Measurements from ENCODE around the gene LYRM1. TPM values are rescaled to one million over a fixed set of nuclear protein-coding genes. Genes with fewer than 3 reads are reported as not detected.

LYRM1 gene
- total and polyA plus RNA-seq, 10 of the 15 experiments (the other 5 are each of a cell fraction or from before 2014, with no cell fraction given) = 18.4 to 54.4 (median 38.0) TPM

DNA sequence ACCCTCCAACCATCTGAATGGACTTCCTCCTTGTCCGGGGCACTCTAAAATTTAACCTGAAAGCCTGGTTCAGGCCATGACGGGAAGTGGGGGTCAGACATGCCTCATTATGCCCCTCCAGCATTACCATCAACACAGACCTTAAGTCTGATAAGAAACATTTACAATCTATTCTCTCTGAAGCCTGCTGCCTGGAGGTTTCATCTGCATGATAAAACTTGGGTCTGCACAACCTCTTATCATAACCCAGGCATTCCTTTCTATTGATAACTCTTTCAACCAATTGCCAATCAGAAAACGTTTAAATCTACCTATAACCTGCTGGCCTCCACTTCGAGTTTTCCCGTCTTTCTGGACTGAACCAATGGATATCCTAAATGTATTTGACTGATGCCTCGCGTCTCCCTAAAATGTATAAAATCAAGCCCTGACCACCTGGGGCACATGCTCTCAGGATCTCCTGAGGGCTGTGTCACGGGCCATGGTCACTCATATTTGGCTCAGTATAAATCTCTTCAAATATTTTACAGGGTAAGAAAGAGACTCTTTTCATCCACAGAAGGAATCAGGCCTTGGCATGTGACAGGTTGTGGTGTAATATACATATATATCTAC is 45.6 kb downstream of the LYRM1 start:
- FAIRE-seq (no peak), DNase-seq (ENCODE audit: low read depth, low spot score) (no peak), ATAC-seq (no peak)
- no peaks in the 10 kb centered on the region for H3K36me3 ChIP-seq (ENCODE audit: control insufficient read depth in 2 of 2, insufficient read depth in 2 of 2, low read length in 1 of 2)
- no peak for TF ChIP-seq RELA (IDR thresholded peaks at IDR 0.05; ENCODE audit: borderline replicate concordance, partially characterized antibody)
- no peak for TF ChIP-seq POLR2AphosphoS2 (IDR thresholded peaks at IDR 0.05; ENCODE audit: low read depth, low read length)
- TF ChIP-seq, protein P1, sequence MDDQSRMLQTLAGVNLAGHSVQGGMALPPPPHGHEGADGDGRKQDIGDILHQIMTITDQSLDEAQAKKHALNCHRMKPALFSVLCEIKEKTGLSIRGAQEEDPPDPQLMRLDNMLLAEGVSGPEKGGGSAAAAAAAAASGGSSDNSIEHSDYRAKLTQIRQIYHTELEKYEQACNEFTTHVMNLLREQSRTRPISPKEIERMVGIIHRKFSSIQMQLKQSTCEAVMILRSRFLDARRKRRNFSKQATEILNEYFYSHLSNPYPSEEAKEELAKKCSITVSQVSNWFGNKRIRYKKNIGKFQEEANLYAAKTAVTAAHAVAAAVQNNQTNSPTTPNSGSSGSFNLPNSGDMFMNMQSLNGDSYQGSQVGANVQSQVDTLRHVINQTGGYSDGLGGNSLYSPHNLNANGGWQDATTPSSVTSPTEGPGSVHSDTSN (IDR thresholded peaks at IDR 0.05; ENCODE audit: insufficient replicate concordance, low read depth, low read length) = no peak
- no peak for TF ChIP-seq POU2F2 (IDR thresholded peaks at IDR 0.05; ENCODE audit: borderline replicate concordance, low read depth, low read length)
- no peaks in the 10 kb centered on the region; the same call in 1 of the 2 replicates for H4K20me1 ChIP-seq (ENCODE audit: control insufficient read depth, insufficient read depth)
- H3K27me3 ChIP-seq (replicated peaks in 1 of 2; ENCODE audit: control insufficient read depth in 2 of 2, insufficient read depth in 2 of 2, low read length in 1 of 2) = no peaks in the 10 kb centered on the region; a peak in 2 of 4 replicates
- SMC1A ChIA-PET (ENCODE audit: uncharacterized antibody, unreplicated experiment) = no interaction called here
- POLR2A ChIA-PET = no interaction called here
- BruUV-seq (replicated peaks) = no TSS peak
- H3K4me3 ChIP-seq = no peak overlapping the region
- no peak overlapping the region for H3K9ac ChIP-seq (ENCODE audit: control insufficient read depth, insufficient read depth, low read length)
- CTCF ChIA-PET = no interaction called here
- WGBS (ENCODE audit: insufficient coverage, insufficient replicate concordance, low lambda C conversion rate, missing lambda C conversion rate) = 63% methylated on average over 8 of the region's 8 CpGs
- no peak overlapping the region for H2AFZ ChIP-seq (ENCODE audit: control insufficient read depth, low read depth, low read length)
- no peaks in the 10 kb centered on the region for H3K79me2 ChIP-seq (ENCODE audit: control insufficient read depth, insufficient read depth, low read length)
- no peak overlapping the region for H3K4me2 ChIP-seq (ENCODE audit: control insufficient read depth, insufficient read depth)
- intact Hi-C loops (cut with micrococcal nuclease; ENCODE audit: unreplicated experiment) (loop anchor here (10.0 kb wide), 1 partner anchor 91 kb away; no protein-coding TSS in a partner anchor), in situ Hi-C loops (cut with MboI) (loop anchor here (5.0 kb wide), 1 partner anchor 49 kb away; no protein-coding TSS in a partner anchor)
- peaks cover 17% of the 10 kb centered on the region for H3K4me1 ChIP-seq (ENCODE audit: control insufficient read depth, insufficient read depth, low read length)
- no peak overlapping the region for H3K27ac ChIP-seq (ENCODE audit: control insufficient read depth, insufficient read depth)
- RAD21 ChIA-PET (ENCODE audit: unreplicated experiment) = no interaction called here
- H3K9me3 ChIP-seq (replicated peaks; ENCODE audit: control insufficient read depth, insufficient read depth, low read length) = no peaks in the 10 kb centered on the region

DNA sequence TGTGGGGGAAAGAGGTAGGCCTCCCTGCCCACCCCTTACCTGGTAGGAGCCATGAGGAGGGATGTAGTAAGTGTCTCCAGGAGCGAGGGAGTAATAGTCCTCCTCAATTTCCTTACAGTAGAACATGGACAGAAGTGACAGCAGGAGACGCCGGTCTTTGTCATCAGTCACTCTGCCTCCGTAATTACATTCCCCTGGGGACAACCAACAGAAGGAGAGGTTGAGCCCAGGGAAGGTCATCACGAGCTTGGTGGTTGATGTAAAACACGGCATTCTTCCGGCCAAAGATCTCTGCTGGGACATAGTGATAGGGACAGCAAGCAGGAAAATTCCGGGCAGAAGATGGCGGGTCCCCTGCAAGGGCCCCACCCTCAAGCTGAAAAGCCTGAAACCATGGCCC is 47.9 kb downstream of the LYRM1 start:
- Histone ChIP-seq H4K20me1 (ENCODE audit: control insufficient read depth, insufficient read depth) (no peaks in the 10 kb centered on the region; the same call in 1 of the 2 replicates), H2AFZ (ENCODE audit: control insufficient read depth, low read depth, low read length) (no peak overlapping the region), H3K79me2 (ENCODE audit: control insufficient read depth, insufficient read depth, low read length) (no peaks in the 10 kb centered on the region), H3K9ac (ENCODE audit: control insufficient read depth, insufficient read depth, low read length) (no peak overlapping the region), H3K9me3 (replicated peaks; ENCODE audit: control insufficient read depth, insufficient read depth, low read length) (no peaks in the 10 kb centered on the region), H3K4me2 (ENCODE audit: control insufficient read depth, insufficient read depth) (no peak overlapping the region), H3K4me3 (no peak overlapping the region), H3K27me3 (replicated peaks in 1 of 2; ENCODE audit: control insufficient read depth in 2 of 2, insufficient read depth in 2 of 2, low read length in 1 of 2) (no peaks in the 10 kb centered on the region; a peak in 2 of 4 replicates), H3K27ac (ENCODE audit: control insufficient read depth, insufficient read depth) (no peak overlapping the region), H3K36me3 (ENCODE audit: control insufficient read depth in 2 of 2, insufficient read depth in 2 of 2, low read length in 1 of 2) (no peaks in the 10 kb centered on the region), H3K4me1 (ENCODE audit: control insufficient read depth, insufficient read depth, low read length) (peaks cover 13% of the 10 kb centered on the region)
- in situ Hi-C loops (cut with MboI) (loop anchor here (5.0 kb wide), 1 partner anchor 51 kb away; no protein-coding TSS in a partner anchor), intact Hi-C loops (cut with micrococcal nuclease; ENCODE audit: unreplicated experiment) (loop anchor here (10.0 kb wide), 1 partner anchor 94 kb away; no protein-coding TSS in a partner anchor)
- no TSS peak for BruUV-seq (replicated peaks)
- DNase-seq (ENCODE audit: low read depth, low spot score) (no peak), ATAC-seq (no peak), FAIRE-seq (no peak)
- CTCF ChIA-PET = interaction anchor here (0.6 to 1.5 kb wide), 4 partner anchors 8 to 1694 kb away, joined by 3 to 8 read pairs (median 4); no protein-coding TSS in a partner anchor
- SMC1A ChIA-PET (ENCODE audit: uncharacterized antibody, unreplicated experiment) = interaction anchor here (0.6 to 1.0 kb wide), 2 partner anchors 74 to 1639 kb away, joined by 3 to 4 read pairs; no protein-coding TSS in a partner anchor
- WGBS (ENCODE audit: insufficient coverage, insufficient replicate concordance, low lambda C conversion rate, missing lambda C conversion rate) = 77% methylated on average over 9 of the region's 9 CpGs
- POLR2A ChIA-PET = interaction anchor here (0.6 kb wide), 1 partner anchor 117 kb away, joined by 6 read pairs; no protein-coding TSS in a partner anchor
- RAD21 ChIA-PET (ENCODE audit: unreplicated experiment) = no interaction called here
- TF ChIP-seq MXI1 (IDR thresholded peaks at IDR 0.05; ENCODE audit: low read depth, low read length) (no peak), YBX1 (IDR thresholded peaks at IDR 0.05) (no peak), TBL1XR1 (IDR thresholded peaks at IDR 0.05; ENCODE audit: low read depth, low read length) (no peak), EGR1 (IDR thresholded peaks at IDR 0.05; ENCODE audit: borderline replicate concordance in 1 of 2, low read depth in 2 of 2, low read length in 2 of 2) (no peak), HDAC2 (IDR thresholded peaks at IDR 0.05) (no peak), STAT1 (conservative IDR thresholded peaks at IDR 0.05) (no peak), PAX8 (IDR thresholded peaks at IDR 0.05) (no peak)
- TF ChIP-seq, protein P2, sequence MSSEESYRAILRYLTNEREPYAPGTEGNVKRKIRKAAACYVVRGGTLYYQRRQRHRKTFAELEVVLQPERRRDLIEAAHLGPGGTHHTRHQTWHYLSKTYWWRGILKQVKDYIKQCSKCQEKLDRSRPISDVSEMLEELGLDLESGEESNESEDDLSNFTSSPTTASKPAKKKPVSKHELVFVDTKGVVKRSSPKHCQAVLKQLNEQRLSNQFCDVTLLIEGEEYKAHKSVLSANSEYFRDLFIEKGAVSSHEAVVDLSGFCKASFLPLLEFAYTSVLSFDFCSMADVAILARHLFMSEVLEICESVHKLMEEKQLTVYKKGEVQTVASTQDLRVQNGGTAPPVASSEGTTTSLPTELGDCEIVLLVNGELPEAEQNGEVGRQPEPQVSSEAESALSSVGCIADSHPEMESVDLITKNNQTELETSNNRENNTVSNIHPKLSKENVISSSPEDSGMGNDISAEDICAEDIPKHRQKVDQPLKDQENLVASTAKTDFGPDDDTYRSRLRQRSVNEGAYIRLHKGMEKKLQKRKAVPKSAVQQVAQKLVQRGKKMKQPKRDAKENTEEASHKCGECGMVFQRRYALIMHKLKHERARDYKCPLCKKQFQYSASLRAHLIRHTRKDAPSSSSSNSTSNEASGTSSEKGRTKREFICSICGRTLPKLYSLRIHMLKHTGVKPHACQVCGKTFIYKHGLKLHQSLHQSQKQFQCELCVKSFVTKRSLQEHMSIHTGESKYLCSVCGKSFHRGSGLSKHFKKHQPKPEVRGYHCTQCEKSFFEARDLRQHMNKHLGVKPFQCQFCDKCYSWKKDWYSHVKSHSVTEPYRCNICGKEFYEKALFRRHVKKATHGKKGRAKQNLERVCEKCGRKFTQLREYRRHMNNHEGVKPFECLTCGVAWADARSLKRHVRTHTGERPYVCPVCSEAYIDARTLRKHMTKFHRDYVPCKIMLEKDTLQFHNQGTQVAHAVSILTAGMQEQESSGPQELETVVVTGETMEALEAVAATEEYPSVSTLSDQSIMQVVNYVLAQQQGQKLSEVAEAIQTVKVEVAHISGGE (CRISPR knock-in tag; IDR thresholded peaks at IDR 0.05) = no peak

Measured in GM12878 (cell line).